Peyer's patch (tissue), 4 donors: Measurements from ENCODE around the gene GUCY1B1.

ENCODE experiments used
- POLR2A ChIP-seq, 2 donors: fragments of 450-650 bp; IDR thresholded peaks; one replicate each; pipeline ENCODE4 v1.5.1; 2017; ENCODE audit warnings: antibody characterized with exemption in 2 of 2, mild to moderate bottlenecking in 2 of 2, moderate library complexity in 2 of 2
- TF ChIP-seq, protein P1 (sequence below), 6 experiments: fragments of 450-650 bp in 4 of 6; fragments of 200-600 bp in 2 of 6; sonication (generic) in 1 of 6; IDR thresholded peaks; one replicate each; pipeline ENCODE4 v1.5.1; 2017 to 2019; ENCODE audit warnings: antibody characterized with exemption in 6 of 6, mild to moderate bottlenecking in 3 of 6, moderate library complexity in 1 of 6

DNA sequence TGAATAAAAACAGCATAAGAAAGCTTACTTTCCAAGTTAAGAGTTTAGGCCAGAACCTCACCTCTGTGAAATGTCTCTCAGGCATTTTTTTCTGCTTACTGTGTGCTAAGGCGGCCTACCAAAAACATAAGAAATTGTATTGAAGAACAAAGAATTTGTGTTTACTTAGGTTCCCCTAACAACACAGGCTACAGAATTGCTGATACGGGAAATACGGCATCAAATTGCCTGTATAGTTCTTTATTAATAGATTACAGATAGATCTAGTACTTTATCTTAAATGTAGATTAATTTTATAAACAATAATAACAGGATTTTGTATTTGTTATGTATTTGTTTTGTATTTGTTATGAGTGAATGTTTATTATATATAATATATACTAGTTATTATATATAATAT is 94.4 kb downstream of the GUCY1B1 start:
- no peak for TF ChIP-seq POLR2A (IDR thresholded peaks at IDR 0.05)
- TF ChIP-seq, protein P1, sequence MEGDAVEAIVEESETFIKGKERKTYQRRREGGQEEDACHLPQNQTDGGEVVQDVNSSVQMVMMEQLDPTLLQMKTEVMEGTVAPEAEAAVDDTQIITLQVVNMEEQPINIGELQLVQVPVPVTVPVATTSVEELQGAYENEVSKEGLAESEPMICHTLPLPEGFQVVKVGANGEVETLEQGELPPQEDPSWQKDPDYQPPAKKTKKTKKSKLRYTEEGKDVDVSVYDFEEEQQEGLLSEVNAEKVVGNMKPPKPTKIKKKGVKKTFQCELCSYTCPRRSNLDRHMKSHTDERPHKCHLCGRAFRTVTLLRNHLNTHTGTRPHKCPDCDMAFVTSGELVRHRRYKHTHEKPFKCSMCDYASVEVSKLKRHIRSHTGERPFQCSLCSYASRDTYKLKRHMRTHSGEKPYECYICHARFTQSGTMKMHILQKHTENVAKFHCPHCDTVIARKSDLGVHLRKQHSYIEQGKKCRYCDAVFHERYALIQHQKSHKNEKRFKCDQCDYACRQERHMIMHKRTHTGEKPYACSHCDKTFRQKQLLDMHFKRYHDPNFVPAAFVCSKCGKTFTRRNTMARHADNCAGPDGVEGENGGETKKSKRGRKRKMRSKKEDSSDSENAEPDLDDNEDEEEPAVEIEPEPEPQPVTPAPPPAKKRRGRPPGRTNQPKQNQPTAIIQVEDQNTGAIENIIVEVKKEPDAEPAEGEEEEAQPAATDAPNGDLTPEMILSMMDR (IDR thresholded peaks at IDR 0.05), result no peak
